CD14-positive monocyte (primary cell): ENCODE data around the gene SGPL1. TPM values are rescaled to one million over a fixed set of nuclear protein-coding genes. Genes with fewer than 3 reads are reported as not detected.

ENCODE experiments used
- DNase-seq, 3 donors: peaks; one replicate each; pipeline ENCODE4 v3.0.0-alpha.2; 2011 to 2022
- H2AFZ ChIP-seq: 2 replicates; pipeline ENCODE4 v1.6.0; 2012; ENCODE audit warnings: mild to moderate bottlenecking, low read depth, low read length, inconsistent platforms; ENCODE audit not compliant: insufficient read depth, poor library complexity, severe bottlenecking
- H3K27ac ChIP-seq, 2 donors: 1 replicate in 1 of 2; 2 replicates in 1 of 2; pipeline ENCODE4 v1.5.1; 2012 to 2013; ENCODE audit warnings: low read length in 2 of 2, control low read depth in 1 of 2, inconsistent platforms in 1 of 2, low read depth in 1 of 2, mild to moderate bottlenecking in 1 of 2
- H3K27me3 ChIP-seq, 2 donors: one replicate each; pipeline versions ENCODE4 v1.6.0 to v1.6.1; 2011 to 2013; ENCODE audit warnings: low read length in 2 of 2; ENCODE audit not compliant: control insufficient read depth in 2 of 2, insufficient read depth in 2 of 2
- H3K36me3 ChIP-seq, 2 donors: replicated peaks in 1 of 2; 1 replicate in 1 of 2; 2 replicates in 1 of 2; pipeline versions ENCODE4 v1.5.1 to v1.6.1; 2012 to 2013; ENCODE audit warnings: low read length in 2 of 2, control low read depth in 1 of 2, inconsistent platforms in 1 of 2, mild to moderate bottlenecking in 1 of 2; ENCODE audit not compliant: insufficient read depth in 2 of 2, control insufficient read depth in 1 of 2
- H3K4me1 ChIP-seq, 2 donors: 1 replicate in 1 of 2; 2 replicates in 1 of 2; pipeline versions ENCODE4 v1.5.1 to v1.6.1; 2012 to 2013; ENCODE audit warnings: low read length in 2 of 2, control low read depth in 1 of 2, inconsistent platforms in 1 of 2, mild to moderate bottlenecking in 1 of 2, moderate library complexity in 1 of 2; ENCODE audit not compliant: insufficient read depth in 2 of 2, control insufficient read depth in 1 of 2
- H3K4me2 ChIP-seq: replicated peaks from 2 replicates; pipeline ENCODE3; 2012; ENCODE audit warnings: low read length, moderate library complexity, mild to moderate bottlenecking; ENCODE audit not compliant: poor library complexity, severe bottlenecking; ENCODE audit errors: extremely low read depth
- H3K4me3 ChIP-seq, 3 experiments: fragments of 200-600 bp in 1 of 3; sonication (generic) in 1 of 3; replicated peaks in 1 of 3; 1 replicate in 2 of 3; 2 replicates in 1 of 3; pipeline ENCODE4 v1.5.1; 2011 to 2013; ENCODE audit warnings: low read length in 3 of 3, mild to moderate bottlenecking in 3 of 3, control low read depth in 2 of 3, low read depth in 2 of 3, inconsistent platforms in 1 of 3, moderate library complexity in 1 of 3
- H3K79me2 ChIP-seq: 2 replicates; pipeline ENCODE4 v1.6.0; 2012; ENCODE audit warnings: mild to moderate bottlenecking, control low read depth, inconsistent platforms, low read length, moderate library complexity; ENCODE audit not compliant: insufficient read depth
- H3K9ac ChIP-seq: 2 replicates; pipeline ENCODE4 v1.6.0; 2017; ENCODE audit warnings: low read length, mild to moderate bottlenecking; ENCODE audit not compliant: insufficient read depth, poor library complexity, severe bottlenecking
- H3K9me3 ChIP-seq, 2 donors: replicated peaks in 1 of 2; 1 replicate in 1 of 2; 2 replicates in 1 of 2; pipeline versions ENCODE4 v1.5.1 to v1.6.1; 2012 to 2013; ENCODE audit warnings: low read length in 2 of 2, control low read depth in 1 of 2; ENCODE audit not compliant: control insufficient read depth in 1 of 2, insufficient read depth in 1 of 2
- H4K20me1 ChIP-seq: 2 replicates; pipeline ENCODE4 v1.6.0; 2012; ENCODE audit warnings: mild to moderate bottlenecking, low read length, control low read depth, moderate library complexity; ENCODE audit not compliant: insufficient read depth
- H3K27ac Mint-ChIP-seq, 7 donors: one replicate each; pipeline ENCODE4 v1.8.0; 2020; ENCODE audit warnings: mild to moderate bottlenecking in 7 of 7, mixed read lengths in 7 of 7, moderate library complexity in 6 of 7, inconsistent platforms in 2 of 7
- H3K27me3 Mint-ChIP-seq, 3 donors: one replicate each; pipeline ENCODE4 v1.8.0; 2021 to 2022; ENCODE audit warnings: low read depth in 3 of 3, mild to moderate bottlenecking in 3 of 3, mixed read lengths in 3 of 3, moderate library complexity in 3 of 3, inconsistent platforms in 1 of 3
- H3K36me3 Mint-ChIP-seq, 2 donors: one replicate each; pipeline ENCODE4 v1.8.0; 2020; ENCODE audit warnings: mixed read lengths in 2 of 2, inconsistent platforms in 1 of 2, mild to moderate bottlenecking in 1 of 2
- H3K4me1 Mint-ChIP-seq: one replicate; pipeline ENCODE4 v1.8.0; 2020; ENCODE audit warnings: mild to moderate bottlenecking, mixed read lengths
- H3K4me3 Mint-ChIP-seq, 2 donors: one replicate each; pipeline ENCODE4 v1.8.0; 2020; ENCODE audit warnings: mild to moderate bottlenecking in 2 of 2, mixed read lengths in 2 of 2, moderate library complexity in 1 of 2
- H3K9me3 Mint-ChIP-seq, 7 donors: one replicate each; pipeline ENCODE4 v1.8.0; 2020 to 2022; ENCODE audit warnings: mixed read lengths in 7 of 7, mild to moderate bottlenecking in 6 of 7, moderate library complexity in 6 of 7, inconsistent platforms in 2 of 7
- CTCF ChIP-seq: fragments of 200-600 bp; IDR thresholded peaks from one replicate; pipeline ENCODE4 v1.8.0; 2022; ENCODE audit warnings: antibody characterized with exemption, mild to moderate bottlenecking
- WGBS: methylation state at CpG from one replicate; pipeline ENCODE4 v1.1.5; 2013; ENCODE audit warnings: missing lambda C conversion rate; ENCODE audit not compliant: insufficient coverage; 5-methylcytosine and 5-hydroxymethylcytosine counted together
- intact Hi-C, 2 donors: fragments of 100-400 bp; cut with micrococcal nuclease; formaldehyde crosslinking; loops; one replicate each; pipeline versions ENCODE4 v1.15.0 to v1.15.1; 2023
- polyA plus RNA-seq, 3 donors: library from polyadenylated mRNA; depleted of rRNA in 1 of 3; unstranded in 2 of 3; stranded (reverse) in 1 of 3; fragments of 300-500 nt in 2 of 3; fragments of >200 nt in 1 of 3; fragmentation: Illumina TruSeq in 2 of 3; gene quantifications; 1 replicate in 2 of 3; 2 replicates in 1 of 3; pipeline ENCODE4 v1.2.3, GENCODE V29; 2012 to 2021

Gene SGPL1
- polyA plus RNA-seq, 3 donors = 16.6 to 26.8 (median 26.1) TPM

- Mint-ChIP-seq H3K27ac (no peak overlapping the region), H3K36me3 (peaks cover 78 to 81% of the 10 kb centered on the region in 2 donors), H3K9me3 (peaks cover 0 to 1% (median 0%) of the 10 kb centered on the region in 7 donors), H3K4me3 (no peak overlapping the region), H3K4me1 (peaks cover 12% of the 10 kb centered on the region), H3K27me3 (no peaks in the 10 kb centered on the region)
- Histone ChIP-seq H3K9me3 (no peaks in the 10 kb centered on the region), H2AFZ (no peak overlapping the region), H3K79me2 (no peaks in the 10 kb centered on the region), H3K4me3 (no peak overlapping the region), H4K20me1 (no peaks in the 10 kb centered on the region), H3K27ac (no peak overlapping the region), H3K4me2 (no peak overlapping the region), H3K9ac (no peak overlapping the region), H3K4me1 (no peaks in the 10 kb centered on the region), H3K36me3 (peaks cover 46 to 85% of the 10 kb centered on the region in 2 donors), H3K27me3 (no peaks in the 10 kb centered on the region)
- DNase-seq = no peak
- no CpG with 5 or more reads among the region's 5 CpGs for WGBS
- intact Hi-C loops = no loop called here
- TF ChIP-seq CTCF = no peak
These were observed 36.1 kb downstream of the SGPL1 start for GRCh38 chr10:70851597-70852475.

GRCh38 chr10:70853038-70853437, 37.3 kb downstream of the SGPL1 start:
- H3K9ac ChIP-seq = no peak overlapping the region
- Mint-ChIP-seq H3K9me3 (peaks cover 0 to 1% (median 0%) of the 10 kb centered on the region in 7 donors), H3K4me3 (no peak overlapping the region), H3K36me3 (peaks cover 83% of the 10 kb centered on the region in 2 donors), H3K27ac (no peak overlapping the region), H3K4me1 (peaks cover 9% of the 10 kb centered on the region), H3K27me3 (no peaks in the 10 kb centered on the region)
- H3K4me1 ChIP-seq = no peaks in the 10 kb centered on the region
- H3K4me2 ChIP-seq = no peak overlapping the region
- TF ChIP-seq CTCF = no peak
- WGBS = 100% methylated on average over 1 of the region's 4 CpGs
- DNase-seq = no peak
- peaks cover 56 to 90% of the 10 kb centered on the region in 2 donors for H3K36me3 ChIP-seq
- H3K4me3 ChIP-seq = no peak overlapping the region
- no peak overlapping the region for H2AFZ ChIP-seq
- intact Hi-C loops = no loop called here
- no peak overlapping the region for H3K27ac ChIP-seq
- H3K27me3 ChIP-seq = no peaks in the 10 kb centered on the region
- H4K20me1 ChIP-seq = no peaks in the 10 kb centered on the region
- H3K79me2 ChIP-seq = no peaks in the 10 kb centered on the region
- no peaks in the 10 kb centered on the region for H3K9me3 ChIP-seq
